GM21515 (cell line): ENCODE data around the gene DUOX2.
"Not testable (repeated sequence)": the region's sequence is repeated elsewhere in the genome, so short reads cannot be mapped to it uniquely, and the experiment has no call there.

Source experiments
- ATAC-seq: cut with Tn5 transposase; IDR thresholded peaks from one replicate; pipeline ENCODE4 v1.9.1; 2021; ENCODE audit not compliant: unreplicated experiment

The DUOX2 gene

DNA sequence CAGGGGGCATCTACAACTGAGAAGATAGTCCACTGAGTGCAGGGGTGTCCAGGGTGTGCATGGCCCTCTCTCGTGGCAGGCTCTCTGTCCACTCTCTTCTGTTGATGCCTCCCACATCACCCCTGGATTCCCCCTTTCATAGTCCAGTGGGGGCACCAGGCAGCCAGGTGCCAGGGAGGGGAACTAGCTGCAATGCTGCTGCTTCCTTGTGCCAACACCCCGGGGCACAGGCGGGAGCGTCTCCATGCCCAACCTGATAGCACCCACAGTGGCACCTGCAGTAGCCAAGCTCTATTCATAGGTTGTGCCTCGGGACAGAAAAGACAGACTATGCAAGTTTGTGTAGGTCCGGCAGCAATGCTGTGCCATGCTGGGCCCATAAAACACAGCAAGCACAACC lies 11.7 kb downstream of the DUOX2 start:
- no peak for ATAC-seq

DNA sequence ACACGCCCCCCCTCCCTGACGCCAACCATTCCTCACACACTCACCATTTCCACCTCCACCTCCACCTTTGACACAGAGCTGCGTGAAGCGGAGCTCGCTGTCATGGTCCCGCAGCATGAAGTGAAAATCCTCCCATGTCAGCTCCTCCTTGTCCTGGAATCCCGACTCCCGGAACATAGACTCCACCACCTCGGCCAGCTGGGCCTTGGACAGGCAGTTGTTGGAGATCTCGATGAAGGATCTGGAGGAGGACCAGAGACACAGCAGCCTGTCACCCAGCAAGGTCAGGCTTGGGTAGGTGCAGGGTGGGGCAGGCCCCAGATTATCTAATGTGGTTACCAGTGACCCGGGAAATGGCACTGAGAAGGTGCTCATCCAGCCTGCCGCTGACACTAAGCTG lies 12.2 kb downstream of the DUOX2 start:
- ATAC-seq, result no peak

DNA sequence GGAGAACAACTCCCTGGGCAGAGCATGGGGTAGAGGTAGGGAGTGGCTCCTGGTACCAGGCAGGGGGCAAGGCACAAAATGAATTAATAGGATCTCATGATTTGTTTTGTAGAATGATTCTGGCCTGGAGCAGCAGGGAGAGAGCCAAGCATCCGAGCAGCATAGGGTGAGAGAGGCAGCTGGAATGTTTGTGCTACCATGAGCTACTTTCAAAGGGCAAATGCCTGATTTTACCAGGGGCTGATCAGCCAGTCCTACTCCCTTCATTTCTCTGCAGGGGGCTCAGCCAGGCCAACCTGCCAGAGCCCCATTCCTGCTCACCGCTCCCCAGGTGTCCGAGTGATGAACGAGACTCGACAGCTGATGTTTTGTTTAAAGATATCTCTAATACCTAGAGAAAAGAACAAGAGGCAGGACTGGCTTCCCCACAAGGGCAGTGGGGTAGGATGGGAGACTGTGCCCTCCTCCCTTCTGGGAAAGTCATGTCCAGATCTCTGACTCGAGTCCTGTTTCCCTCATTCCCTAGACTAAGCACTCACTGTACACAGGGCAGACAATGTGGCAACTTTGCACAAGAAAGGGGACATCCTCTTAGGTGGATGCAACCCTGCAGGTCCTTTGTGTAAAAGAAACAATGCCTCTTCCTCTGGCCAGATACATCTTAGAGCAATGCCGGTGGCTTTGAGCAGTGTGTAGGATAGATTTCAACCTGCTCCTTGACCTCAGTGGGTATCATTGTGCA lies 12.9 kb downstream of the DUOX2 start:
- ATAC-seq, result no peak

DNA sequence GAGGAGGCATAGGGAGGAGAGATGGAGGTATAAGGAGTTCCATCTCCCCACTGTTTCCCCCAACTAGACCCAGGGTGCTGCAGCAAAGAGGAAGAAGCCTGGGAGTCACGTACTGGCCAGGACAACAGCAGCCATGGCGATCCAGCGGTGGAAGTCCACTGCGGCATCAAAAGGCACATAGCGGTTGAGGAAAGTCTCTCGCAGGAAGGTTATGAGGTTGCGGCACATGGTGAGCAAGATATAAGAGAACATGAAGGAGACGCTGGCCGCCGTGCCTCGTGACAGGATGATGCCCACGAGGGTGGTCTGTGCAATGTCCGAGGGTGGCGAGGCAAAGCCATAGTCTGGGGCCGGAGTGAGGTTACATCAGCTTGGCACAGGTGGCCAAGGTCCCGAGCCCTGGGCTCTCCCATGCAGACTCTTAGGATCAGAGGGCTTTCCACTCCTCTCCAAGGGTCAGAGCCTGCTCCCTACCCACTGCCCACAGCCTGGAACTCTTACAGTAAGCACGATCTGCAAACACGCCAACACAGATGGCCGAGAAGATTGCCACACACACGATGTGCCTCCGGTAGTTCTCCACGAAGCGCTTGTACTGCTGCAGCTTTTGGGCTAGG lies 14.3 kb downstream of the DUOX2 start:
- ATAC-seq, result no peak

DNA sequence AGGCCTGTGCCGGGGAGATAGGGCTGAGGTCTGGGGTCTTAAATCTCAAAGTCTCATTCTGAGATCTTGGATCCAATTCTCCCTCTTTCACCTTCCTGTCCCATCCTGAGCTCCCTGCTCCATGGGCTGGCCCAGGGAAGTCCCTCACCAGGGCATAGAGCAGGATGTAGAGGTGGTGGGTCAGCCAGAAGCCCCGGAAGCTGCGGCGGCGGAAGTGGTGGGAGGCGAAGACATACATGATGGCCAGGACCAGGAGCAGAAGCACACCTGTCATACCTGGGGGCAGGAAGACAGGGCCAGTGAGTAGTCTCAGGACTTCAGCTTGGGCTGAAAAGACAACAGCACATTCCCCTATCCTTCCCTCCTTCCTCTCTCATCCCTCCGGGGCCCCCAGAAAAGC lies 16.5 kb downstream of the DUOX2 start:
- no peak for ATAC-seq

DNA sequence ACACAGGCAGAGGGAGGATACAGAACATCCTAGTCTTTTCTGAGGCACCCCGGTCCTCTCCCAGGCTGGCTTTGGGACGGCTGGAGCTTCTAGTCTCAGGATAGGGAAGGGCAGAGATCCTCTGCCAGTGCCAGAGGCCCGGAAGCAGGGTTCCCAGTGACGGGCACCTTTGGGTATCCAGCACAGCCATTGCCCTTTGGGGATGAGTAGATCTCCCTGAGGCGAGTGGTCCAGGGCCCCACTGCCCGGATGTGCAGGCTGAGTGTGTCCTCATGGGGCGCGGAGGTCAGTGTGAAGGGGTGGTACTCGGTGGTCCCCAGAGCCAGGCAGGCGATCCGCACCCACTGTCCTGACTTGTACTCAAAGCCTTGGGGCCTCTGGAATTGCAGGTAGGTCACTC lies 18.3 kb downstream of the DUOX2 start:
- no peak for ATAC-seq

DNA sequence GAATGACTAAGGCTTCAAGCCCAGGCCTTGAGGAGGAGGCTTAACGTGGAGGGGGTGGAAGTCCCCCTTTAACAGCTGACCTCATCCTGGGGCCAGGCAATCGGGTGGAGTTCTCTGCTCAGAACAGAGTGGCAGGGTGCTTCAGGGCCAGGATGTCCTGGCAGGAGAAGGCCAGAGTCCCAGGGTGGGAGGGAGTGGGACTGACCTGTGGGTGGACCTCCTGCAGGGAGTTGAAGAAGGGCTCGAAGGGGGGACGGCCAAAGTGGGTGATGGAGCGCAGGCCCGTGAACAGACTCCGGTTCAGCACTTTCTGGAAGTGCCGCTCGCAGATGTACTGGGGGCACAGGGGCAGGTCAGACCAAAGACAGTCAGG lies 19.6 kb downstream of the DUOX2 start:
- ATAC-seq, result no peak

DNA sequence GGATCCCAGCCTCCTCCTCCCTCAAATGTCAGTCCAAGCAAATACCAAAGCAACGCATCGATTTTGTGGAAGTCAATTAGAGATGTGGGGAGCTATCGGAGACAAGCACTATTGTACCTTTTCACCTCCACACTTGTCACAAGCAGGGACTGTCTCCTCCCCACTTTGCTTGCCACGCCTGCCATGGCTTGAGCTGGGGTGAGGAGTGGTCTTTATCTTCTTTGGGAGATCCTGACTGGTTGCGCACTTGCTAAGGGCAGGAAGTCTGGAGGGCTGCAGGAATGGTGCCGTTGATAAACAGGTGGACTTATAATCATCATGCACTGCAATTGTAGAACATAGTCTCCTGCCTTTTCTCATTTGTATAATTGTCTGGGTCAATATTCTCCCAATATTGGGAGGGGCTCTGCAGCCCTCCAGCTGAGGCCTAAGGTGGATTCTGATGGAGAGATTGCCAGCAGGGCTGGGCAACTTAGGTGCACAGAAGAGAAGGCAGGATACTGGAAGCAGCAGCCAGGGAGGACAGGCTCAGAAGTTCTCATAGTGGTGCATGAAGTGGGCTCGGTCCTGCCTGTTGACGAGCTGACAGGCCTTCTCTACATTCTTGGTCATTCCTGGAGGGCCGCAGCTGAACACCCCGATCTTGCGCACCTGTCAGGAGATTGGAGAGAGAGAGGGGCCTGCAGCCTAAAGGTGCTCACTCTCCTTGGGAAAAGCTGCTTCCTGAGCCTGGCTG lies 20.2 kb downstream of the DUOX2 start:
- ATAC-seq, result no peak

DNA sequence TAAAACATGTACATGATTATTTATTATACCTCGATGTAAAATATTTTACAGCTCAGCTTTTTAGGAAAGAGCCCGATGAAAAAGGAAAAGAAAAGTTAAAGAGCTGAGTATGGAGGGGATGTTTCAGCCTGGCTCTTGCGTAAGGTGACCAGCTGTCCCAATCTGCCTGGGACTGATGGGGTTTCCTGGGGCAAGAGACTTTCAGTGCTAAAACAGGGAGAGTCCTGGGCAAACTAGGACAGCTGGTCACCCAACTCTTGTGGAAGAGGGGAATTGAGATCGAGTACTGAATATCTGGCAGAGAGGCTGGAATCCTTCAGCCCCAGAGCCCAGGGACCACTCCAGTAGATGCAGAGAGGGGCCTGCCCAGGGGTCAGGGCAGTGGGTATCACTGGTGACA lies 21.0 kb downstream of the DUOX2 start:
- ATAC-seq, result no peak

DNA sequence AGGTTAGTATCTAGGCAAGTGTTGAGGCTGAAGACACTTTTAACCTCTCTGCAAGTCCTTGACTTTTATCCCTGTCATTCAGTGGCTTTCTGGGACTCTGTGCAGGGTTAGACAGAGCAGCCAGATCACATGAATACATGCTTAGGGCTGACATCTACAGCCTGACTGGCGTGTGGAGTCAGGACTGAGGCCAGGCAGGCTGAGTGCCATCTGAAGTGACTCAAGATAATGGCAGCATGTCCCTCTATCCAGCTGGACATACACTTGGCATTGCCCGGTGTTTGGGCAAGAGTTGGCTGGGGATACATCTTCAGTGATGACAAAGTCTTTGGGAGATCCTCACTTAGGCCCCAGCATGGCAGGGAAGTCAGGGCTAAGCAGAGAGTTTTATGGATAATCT lies 22.4 kb downstream of the DUOX2 start:
- no peak for ATAC-seq

DNA sequence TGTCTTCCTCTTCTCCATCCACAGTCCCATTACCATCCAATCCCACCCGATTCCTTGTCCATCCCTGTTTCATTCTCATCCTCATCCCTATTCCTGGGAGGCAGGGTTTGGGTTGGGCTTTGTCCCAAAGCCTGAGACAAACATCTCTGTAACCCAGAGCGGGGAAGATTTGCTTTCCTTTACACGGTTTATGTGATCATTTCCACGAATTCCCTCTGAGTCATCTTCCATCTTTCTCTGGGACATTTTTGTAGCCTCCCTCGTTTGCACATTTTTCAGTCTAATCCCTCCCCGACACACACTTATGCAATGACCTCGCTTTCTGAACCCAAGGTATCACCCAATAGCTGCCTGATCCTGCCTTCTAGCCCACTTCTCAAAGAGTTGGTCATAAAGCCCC lies 22.8 kb downstream of the DUOX2 start:
- no peak for ATAC-seq

DNA sequence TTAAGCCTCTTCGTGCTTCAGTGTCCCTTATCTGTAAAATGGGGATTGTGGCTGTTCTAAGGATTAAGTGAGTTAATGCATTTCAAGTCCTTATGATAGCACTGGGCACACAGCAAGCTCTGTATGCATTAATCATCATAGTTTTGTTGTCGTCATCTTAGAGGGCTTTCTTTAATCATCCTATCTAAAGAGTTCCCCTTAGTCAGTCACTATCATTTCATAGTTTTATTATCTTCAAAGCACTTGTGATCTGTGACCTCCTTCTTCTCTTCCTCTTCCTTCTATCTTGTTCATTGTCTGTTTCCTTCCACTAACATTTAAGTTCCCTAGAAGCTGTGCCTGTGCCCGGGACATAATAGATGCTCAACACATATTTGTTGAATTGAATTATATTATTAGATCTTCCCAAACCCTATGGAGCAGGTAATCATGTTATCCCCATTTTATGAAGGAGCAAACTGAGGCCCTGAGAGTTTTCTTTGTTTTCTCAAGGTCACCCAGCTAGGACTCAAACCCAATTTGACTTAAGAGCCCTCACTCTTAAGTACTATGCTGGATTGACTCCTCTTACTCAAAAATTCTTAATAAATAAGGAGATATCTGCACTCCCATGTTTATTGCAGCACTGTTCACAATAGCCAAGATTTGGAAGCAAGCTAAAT lies 24.1 kb downstream of the DUOX2 start:
- no peak for ATAC-seq

DNA sequence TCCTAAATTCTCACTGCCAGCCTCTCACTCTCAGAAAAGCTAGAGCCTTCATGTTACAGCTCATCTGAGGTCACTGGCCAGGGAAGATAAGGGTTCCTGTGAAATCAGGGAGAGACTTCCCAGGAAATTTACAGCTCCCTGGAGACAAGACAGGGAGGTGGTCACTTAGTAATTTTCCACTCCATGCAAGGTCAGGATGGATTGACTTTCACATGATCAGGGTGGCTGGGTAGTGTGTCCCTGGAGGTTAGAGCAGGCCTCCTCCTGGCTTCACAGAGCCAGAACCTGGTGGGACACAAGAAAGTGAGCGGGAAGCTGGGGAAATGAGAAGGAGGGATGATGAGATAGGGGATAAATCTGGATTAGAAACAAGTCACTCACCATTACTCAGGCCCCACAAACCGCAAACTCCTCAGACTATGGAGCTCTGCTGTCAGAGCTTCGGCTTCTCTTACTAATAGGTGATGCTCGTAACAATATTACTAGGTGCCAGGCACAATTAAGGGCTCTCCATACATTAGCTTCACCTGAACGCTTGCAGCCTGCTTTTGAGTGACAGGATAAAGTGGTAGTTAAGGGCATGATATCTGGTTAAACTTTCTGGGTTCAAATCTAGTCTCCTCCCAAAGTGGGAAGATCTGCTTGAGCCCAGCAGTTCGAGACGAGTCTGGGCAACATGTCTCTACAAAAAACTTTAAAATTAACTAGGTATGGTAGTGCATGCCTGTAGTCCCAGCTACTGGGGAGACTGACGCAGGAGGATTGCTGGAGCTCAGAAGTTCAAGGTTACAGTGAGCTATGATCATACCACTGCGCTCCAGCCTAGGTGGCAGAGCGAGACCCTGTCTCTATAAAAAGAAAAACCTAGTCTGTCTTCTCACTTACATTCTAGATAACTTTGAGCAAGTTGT lies 24.9 kb downstream of the DUOX2 start:
- no peak for ATAC-seq

DNA sequence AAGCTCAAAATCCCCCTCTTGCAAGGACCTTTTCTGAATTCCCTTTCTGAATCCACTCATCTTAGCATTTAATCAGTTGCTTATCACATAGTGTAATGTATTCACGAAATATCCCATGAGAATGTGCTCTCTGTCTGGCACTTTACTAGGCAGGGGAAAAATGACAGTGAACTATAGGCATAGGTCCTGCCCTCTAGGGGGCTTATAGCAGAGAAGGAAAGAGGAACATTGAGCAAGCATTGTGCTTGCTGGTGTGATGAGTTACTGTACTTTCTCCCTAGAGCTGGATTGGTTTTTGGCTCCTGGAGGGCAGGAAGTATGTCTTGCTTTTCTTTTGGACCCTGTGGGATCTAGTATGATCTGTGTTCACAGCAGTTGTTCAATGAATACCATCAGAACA lies 26.5 kb downstream of the DUOX2 start:
- no peak for ATAC-seq

DNA sequence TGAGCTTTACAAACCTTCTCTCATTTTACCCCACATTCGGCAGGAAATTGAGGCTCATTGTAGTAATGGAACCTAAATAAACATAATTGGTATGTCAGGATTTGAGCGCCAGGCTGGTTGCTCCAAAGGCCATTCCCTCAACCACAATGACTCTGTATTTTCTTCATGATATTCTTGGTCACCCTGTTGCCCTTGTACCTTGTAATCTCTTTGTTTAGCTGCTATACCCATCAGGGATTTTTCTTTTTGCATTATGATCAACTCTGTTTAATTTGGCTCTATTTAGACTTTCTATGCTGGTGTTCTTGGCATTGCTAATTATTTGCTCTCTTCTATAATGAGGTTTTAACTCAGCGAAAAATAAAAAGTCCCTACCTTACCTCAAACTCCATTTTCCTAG lies 29.8 kb downstream of the DUOX2 start:
- no peak for ATAC-seq

DNA sequence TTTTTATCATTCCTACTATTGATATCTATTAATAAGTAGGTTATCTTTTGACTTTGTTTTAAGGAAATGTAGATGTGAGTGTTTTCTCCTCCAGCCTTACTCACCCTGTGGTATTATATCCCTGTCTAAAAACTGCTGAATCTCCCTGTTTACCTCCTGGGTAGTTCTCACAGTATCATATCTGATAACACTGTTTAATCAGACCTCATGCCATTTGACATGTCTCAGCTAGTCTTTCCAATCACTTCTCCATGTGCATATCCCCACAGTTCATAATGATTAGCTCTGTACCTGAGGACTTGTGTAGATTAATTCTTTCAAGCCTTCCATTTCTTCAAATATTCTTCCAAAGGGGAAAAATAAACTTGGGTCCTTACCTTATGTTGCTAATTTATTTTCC lies 30.7 kb downstream of the DUOX2 start:
- no peak for ATAC-seq

DNA sequence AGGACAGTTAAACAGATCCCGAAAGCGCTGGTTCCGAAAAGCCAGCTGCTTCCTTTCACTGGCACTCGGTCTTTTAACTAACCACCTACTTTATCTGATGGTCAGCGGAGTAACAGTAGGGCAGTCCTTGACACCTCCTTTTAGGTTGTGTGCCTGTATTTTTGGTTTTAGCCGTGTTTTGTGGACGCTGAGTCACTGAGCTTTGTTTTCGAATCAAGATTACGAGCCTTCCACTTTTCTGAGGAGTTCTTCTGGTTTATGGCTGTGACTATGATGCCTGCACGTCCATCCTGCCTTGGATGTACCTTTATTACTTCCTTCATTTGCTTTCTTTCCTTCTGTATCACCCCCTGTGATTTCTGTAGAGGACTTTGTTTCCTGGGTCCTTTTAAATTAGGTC lies 31.6 kb downstream of the DUOX2 start:
- not testable (repeated sequence) for ATAC-seq

DNA sequence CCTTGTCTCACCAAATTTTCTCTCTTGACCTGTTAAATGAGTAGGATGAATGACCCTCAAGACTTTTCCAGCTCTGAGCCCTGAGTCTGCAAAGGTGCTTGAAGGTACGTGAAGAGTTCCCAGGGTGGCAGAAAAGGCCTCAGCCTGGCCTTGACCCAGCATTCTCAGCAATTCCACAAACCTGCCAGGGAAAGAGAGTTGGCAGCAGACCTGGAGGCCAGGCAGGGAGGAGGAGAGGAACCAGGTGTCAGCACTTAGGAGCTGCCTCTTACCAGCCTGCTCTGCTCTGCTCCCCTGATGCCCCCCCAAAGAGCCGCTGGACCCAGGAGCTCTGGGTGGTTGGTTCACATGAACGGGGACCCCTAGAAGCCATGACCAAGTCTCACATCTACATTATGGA lies 33.4 kb downstream of the DUOX2 start:
- not testable (repeated sequence) for ATAC-seq

DNA sequence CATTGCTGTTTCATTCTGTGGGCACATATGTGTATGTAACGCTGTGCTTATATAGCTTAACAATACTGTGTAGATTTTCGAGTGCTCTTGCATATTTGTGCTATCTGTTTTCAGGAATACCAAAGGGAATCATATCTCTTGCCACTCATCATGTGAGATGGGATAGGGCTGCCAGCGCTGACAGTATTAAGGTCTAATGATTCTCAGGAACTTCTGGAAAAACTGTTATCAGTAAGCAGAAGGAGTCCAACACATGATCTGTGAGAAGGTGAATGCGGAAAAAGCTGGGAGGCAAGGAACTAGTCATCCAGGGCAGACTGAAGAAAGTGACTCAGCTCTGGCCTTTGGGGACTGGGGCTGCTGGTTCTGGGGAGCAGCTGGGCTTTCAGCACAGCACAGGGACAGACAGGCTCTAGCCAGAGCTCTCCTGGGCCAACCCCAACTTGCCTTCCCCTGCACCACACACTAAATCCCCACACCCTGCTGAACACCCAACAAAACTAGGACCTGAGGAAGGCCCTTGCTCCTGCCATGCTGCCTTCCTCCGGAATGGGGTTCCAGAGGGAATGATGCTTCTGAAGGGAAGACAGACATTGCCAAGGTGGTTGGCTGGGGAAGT lies 34.2 kb downstream of the DUOX2 start:
- not testable (repeated sequence) for ATAC-seq

DNA sequence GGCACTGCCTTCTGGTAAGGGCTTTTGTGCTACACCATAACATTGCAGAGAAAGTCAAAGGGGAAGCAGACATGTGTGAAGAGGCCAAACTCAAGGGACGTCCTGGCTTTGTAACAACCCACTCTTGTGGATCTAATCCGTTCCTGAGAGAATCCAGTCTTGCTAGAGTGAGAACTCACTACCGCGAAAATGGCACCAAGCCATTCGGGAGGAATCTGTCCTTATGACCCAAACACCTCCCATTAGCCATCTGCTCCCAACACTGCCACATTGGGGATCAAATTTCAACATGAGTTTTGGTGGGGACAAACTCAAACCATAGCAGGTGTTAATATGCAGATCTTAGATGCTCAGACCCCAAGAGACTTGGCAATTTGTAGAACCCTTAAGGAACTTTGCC lies 34.8 kb downstream of the DUOX2 start:
- ATAC-seq, result not testable (repeated sequence)
